ENCODE measurements around the gene FBXO2. TPM values are rescaled to one million over a fixed set of nuclear protein-coding genes. Genes with fewer than 3 reads are reported as not detected.

The FBXO2 gene, protein sequence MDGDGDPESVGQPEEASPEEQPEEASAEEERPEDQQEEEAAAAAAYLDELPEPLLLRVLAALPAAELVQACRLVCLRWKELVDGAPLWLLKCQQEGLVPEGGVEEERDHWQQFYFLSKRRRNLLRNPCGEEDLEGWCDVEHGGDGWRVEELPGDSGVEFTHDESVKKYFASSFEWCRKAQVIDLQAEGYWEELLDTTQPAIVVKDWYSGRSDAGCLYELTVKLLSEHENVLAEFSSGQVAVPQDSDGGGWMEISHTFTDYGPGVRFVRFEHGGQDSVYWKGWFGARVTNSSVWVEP
- total RNA-seq (1 to 10 TPM; 2.1 to 6.7 (median 4.5) TPM), polyA plus RNA-seq (1 to 10 TPM; 3.8 to 5.8 (median 5.8) TPM)
- long read RNA-seq, donor 1, result 0 reads
- long read RNA-seq, donor 2, transcript FBXO2-201 (6 exons, 1,560 nt), result major isoform, 5 of 12 reads
- long read RNA-seq, donor 2, partial matches to known transcripts, result 7 of 12 reads
- long read RNA-seq, donor 2, other reads (novel, unspliced or antisense), result 0 of 12 reads

DNA sequence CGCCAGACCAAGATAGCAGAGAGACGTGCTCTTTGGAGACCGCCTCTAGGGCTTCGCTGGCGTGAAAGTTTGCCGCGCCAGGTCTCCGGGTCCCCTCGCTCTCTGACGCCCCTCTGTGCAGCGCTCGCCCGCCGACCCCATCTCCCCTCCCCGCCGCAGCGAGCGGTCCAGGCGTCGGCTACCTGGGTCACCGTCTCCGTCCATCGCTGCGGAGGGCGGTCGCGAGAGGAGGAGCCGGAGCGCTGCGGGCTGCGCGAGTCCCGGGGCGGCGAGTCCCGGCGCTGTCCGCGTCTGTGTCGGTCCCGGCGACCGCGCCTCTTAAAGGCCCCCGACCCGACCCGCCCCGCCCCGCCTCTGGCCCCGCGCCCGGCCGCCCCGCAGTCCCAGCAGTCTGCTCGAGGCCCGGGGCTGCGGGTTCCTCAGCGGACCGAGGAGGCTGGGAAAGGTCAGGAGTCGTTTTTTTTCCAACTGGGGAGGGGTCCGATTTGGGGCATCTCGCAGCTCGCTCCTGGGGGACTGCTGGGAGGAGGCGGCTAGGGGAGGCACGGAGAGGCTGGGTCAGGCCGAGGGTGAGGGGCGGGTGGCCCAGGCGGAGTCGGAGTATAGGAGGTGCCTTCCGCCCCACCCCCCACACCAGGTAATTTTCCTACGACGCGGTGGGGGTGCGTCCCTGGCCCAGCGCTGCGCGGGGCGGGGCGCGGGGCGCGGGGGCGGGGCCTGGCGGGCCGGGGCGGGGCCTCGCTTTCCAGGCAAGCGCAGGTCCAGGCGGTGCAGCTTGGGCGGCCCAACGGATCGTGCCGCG, at the start of gene FBXO2, which contains the start of gene FBXO44:
Gene FBXO2, minus strand, starts transcription at position 293 of the 802 bp plus-strand sequence. Its CDS starts 89 bp downstream, at position 204.
Gene FBXO44, plus strand, starts transcription at position 741 of the 802 bp plus-strand sequence. CDS start 959 bp downstream, outside the sequence.
- peaks cover 0 to 38% (median 11%) of the 10 kb centered on the region in 7 donors for H3K27me3 ChIP-seq (replicated peaks in 1 of 7)
- H3K27ac ChIP-seq, result peak within 1 kb of the TSS in 7 of 8 donors; percentile 32 to 80 (median 55)
- H3K4me1 ChIP-seq, result peaks cover 11 to 54% (median 44%) of the 10 kb centered on the region in 6 donors
- WGBS, 5 donors, result 7 to 16% (median 8%) methylated on average over 5 to 94 of the region's 94 CpGs
- peak within 1 kb of the TSS; percentile 45 to 87 (median 56) for H3K4me3 ChIP-seq
- TF ChIP-seq POLR2AphosphoS5 (IDR thresholded peaks at IDR 0.05), result peak in 2 of 3 donors; percentile 8 to 31
- TF ChIP-seq, protein P1, sequence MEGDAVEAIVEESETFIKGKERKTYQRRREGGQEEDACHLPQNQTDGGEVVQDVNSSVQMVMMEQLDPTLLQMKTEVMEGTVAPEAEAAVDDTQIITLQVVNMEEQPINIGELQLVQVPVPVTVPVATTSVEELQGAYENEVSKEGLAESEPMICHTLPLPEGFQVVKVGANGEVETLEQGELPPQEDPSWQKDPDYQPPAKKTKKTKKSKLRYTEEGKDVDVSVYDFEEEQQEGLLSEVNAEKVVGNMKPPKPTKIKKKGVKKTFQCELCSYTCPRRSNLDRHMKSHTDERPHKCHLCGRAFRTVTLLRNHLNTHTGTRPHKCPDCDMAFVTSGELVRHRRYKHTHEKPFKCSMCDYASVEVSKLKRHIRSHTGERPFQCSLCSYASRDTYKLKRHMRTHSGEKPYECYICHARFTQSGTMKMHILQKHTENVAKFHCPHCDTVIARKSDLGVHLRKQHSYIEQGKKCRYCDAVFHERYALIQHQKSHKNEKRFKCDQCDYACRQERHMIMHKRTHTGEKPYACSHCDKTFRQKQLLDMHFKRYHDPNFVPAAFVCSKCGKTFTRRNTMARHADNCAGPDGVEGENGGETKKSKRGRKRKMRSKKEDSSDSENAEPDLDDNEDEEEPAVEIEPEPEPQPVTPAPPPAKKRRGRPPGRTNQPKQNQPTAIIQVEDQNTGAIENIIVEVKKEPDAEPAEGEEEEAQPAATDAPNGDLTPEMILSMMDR (IDR thresholded peaks at IDR 0.05 in 8 of 11, conservative IDR thresholded peaks at IDR 0.05 in 3 of 11), result no peak
- peak; percentile 91 for DNase-seq
- H3K36me3 ChIP-seq, result peaks cover 0 to 33% (median 8%) of the 10 kb centered on the region in 6 donors
- H3K9me3 ChIP-seq, result no peaks in the 10 kb centered on the region
- intact Hi-C loops (cut with DNase I; ENCODE audit: low total_unique reads), result loop anchor here (5.0 kb wide), 1 partner anchor 68 kb away; no protein-coding TSS in a partner anchor

DNA sequence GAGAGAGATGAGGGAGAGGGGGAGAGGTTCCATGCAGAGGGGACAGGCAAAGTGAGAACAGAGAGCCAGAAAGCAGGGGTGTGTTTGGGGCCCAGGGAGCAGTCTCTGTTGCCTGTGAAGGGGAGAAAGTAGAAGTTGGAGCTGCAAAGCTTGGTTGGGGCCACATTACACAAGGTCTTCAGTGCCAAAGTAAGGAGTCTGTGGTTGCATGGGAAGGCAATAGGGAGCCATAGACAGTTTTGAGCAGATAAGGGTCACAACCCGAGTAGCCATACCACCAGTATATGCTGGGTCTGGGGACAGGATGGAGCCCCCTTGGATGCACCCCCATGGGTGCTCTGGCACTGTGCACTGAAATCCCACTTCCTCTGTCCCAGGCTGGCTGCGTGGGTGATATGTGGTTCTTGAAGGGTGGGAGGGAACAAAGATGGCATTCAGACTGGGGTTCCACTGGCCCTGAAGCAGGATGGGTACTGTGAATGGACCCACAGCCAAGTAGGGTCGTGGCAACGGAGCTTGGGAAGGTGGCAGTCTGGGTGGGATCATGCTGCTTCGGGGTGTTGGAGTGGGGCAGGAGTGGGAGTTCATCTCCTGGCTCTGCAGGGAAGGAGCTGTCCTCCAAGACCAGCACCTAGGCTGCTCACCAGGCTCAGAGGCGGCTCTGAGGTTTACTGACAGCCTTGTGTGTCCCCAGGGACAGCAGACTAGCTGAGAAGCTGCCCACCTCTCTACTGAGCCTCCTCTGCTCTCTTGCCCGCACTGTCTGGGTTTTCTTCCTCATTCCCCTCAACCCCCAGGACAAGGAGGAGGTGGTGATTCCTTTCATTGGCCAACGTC, 49.3 kb upstream of the FBXO2 start:
- no peak overlapping the region for H3K27ac ChIP-seq
- no peaks in the 10 kb centered on the region for H3K9me3 ChIP-seq
- H3K4me3 ChIP-seq, result no peak overlapping the region
- peaks cover 0 to 83% (median 24%) of the 10 kb centered on the region in 7 donors for H3K27me3 ChIP-seq (replicated peaks in 1 of 7)
- TF ChIP-seq POLR2AphosphoS5 (IDR thresholded peaks at IDR 0.05) (no peak), POLR2A (IDR thresholded peaks at IDR 0.05) (no peak)
- TF ChIP-seq, protein P1 (IDR thresholded peaks at IDR 0.05 in 8 of 11, conservative IDR thresholded peaks at IDR 0.05 in 3 of 11), result no peak
- peaks cover 0 to 4% (median 0%) of the 10 kb centered on the region in 6 donors for H3K4me1 ChIP-seq
- H3K36me3 ChIP-seq, result no peaks in the 10 kb centered on the region
- DNase-seq, result no peak
- 49 to 70% (median 53%) methylated on average over 7 to 8 of the region's 8 CpGs for WGBS, 5 donors
- intact Hi-C loops (cut with DNase I; ENCODE audit: low total_unique reads), result no loop called here

DNA sequence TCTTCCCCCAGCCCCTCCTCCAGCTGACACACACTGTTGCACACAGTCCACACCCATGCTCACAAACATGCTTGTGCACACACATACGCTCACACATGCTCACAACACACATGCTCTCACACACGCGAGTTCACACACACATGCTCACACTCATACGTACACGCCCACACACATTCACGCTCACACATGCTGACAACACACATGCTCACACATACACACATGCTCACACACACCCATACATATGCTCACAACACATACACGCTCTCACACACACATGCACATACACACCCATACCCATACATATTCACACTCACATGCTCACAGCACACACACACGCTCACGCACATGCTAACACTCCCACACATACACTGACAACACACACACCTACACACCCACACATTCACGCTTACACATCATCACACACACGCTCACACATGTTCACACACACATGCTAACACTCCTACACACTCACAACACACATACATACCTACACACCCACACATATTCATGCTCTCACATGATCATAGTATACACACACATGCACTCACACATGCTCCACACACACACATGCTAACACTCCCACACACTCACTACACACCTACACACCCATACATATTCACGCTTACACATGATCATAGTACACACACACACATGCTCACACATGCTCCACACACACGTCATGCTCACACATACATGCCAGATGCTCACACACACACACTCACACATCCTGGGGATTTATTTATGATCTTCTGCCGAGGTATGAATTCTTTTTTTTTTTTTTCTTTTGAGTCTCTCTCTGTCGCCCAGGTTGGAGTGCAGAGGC, 48.0 kb upstream of the FBXO2 start:
- intact Hi-C loops (cut with DNase I; ENCODE audit: low total_unique reads), result no loop called here
- Histone ChIP-seq H3K36me3 (no peaks in the 10 kb centered on the region), H3K9me3 (no peaks in the 10 kb centered on the region), H3K4me1 (peaks cover 0 to 4% (median 0%) of the 10 kb centered on the region in 6 donors), H3K4me3 (no peak overlapping the region), H3K27ac (no peak overlapping the region), H3K27me3 (replicated peaks in 1 of 7) (peaks cover 0 to 77% (median 24%) of the 10 kb centered on the region in 7 donors)
- no peak for TF ChIP-seq POLR2A (IDR thresholded peaks at IDR 0.05)
- no peak for TF ChIP-seq POLR2AphosphoS5 (IDR thresholded peaks at IDR 0.05)
- TF ChIP-seq, protein P1 (IDR thresholded peaks at IDR 0.05 in 8 of 11, conservative IDR thresholded peaks at IDR 0.05 in 3 of 11), result peak in 1 of 11 experiments; percentile 11
- 78 to 89% (median 82%) methylated on average over 15 of the region's 15 CpGs for WGBS, 5 donors
- DNase-seq, result no peak
